WTC11 (cell line): ENCODE measurements around the gene NMU. TPM values are rescaled to one million over a fixed set of nuclear protein-coding genes. Genes with fewer than 3 reads are reported as not detected.

Experiments
- ATAC-seq: fragments of 200-7000 bp; cut with Tn5 transposase; 2 replicates; pipeline ENCODE4 v1.10.0; 2021; ENCODE audit warnings: mild to moderate bottlenecking, moderate library complexity
- CTCF ChIA-PET: fragments of 300-600 bp; sonication (Branson Sonifier 250); formaldehyde crosslinking; loops from one replicate; lab custom pipeline; 2021; ENCODE audit warnings: antibody characterized with exemption; lab: Charles Lee
- POLR2A ChIA-PET: fragments of 350-600 bp; sonication (Branson Sonifier 250); formaldehyde crosslinking; loops from one replicate; lab custom pipeline; 2021; ENCODE audit warnings: antibody characterized with exemption; lab: Charles Lee
- DNase-seq: peaks from one replicate; pipeline ENCODE4 v3.0.0; 2021; ENCODE audit warnings: low spot score
- H3K27ac Mint-ChIP-seq: 2 replicates; pipeline ENCODE4 v1.8.0; 2021; ENCODE audit warnings: mixed read lengths
- H3K27me3 Mint-ChIP-seq: 2 replicates; pipeline ENCODE4 v1.8.0; 2021; ENCODE audit warnings: low read depth, mild to moderate bottlenecking, moderate library complexity, mixed read lengths
- H3K36me3 Mint-ChIP-seq: 2 replicates; pipeline ENCODE4 v1.8.0; 2021; ENCODE audit warnings: mixed read lengths
- H3K4me1 Mint-ChIP-seq: 2 replicates; pipeline ENCODE4 v1.8.0; 2022; ENCODE audit warnings: mixed read lengths
- H3K4me3 Mint-ChIP-seq: 2 replicates; pipeline ENCODE4 v1.8.0; 2021; ENCODE audit warnings: mild to moderate bottlenecking, moderate library complexity, mixed read lengths
- H3K9me3 Mint-ChIP-seq: 2 replicates; pipeline ENCODE4 v1.8.0; 2021; ENCODE audit warnings: mixed read lengths
- CBFB ChIP-seq: sonication (generic); formaldehyde crosslinking; IDR thresholded peaks from 2 replicates; pipeline ENCODE4 v1.8.1; 2022; ENCODE audit warnings: mild to moderate bottlenecking, low read depth, missing genetic modification reagents
- CREB1 ChIP-seq: sonication (generic); formaldehyde crosslinking; IDR thresholded peaks from 2 replicates; pipeline ENCODE4 v1.8.0; 2023; ENCODE audit warnings: mild to moderate bottlenecking, missing genetic modification reagents
- CREM ChIP-seq: sonication (generic); formaldehyde crosslinking; IDR thresholded peaks from 2 replicates; pipeline ENCODE4 v1.8.1; 2022; ENCODE audit warnings: mild to moderate bottlenecking, missing genetic modification reagents, moderate library complexity
- FOXP1 ChIP-seq: sonication (generic); formaldehyde crosslinking; IDR thresholded peaks from 2 replicates; pipeline ENCODE4 v1.8.0; 2022; ENCODE audit warnings: missing genetic modification reagents, mild to moderate bottlenecking, moderate library complexity, borderline replicate concordance
- GTF2I ChIP-seq: fragments of 250-450 bp; sonication (Bioruptor Pico); conservative IDR thresholded peaks from 2 replicates; pipeline ENCODE4 v1.4.0; 2021; ENCODE audit warnings: mild to moderate bottlenecking
- JAZF1 ChIP-seq: fragments of 250-450 bp; sonication (Bioruptor Pico); IDR thresholded peaks from 2 replicates; pipeline ENCODE4 v1.9.0; 2021; ENCODE audit warnings: moderate library complexity, mild to moderate bottlenecking, inconsistent platforms
- JUN ChIP-seq: sonication (generic); formaldehyde crosslinking; IDR thresholded peaks from 2 replicates; pipeline ENCODE4 v1.8.0; 2023; ENCODE audit warnings: mild to moderate bottlenecking, missing genetic modification reagents
- NFYB ChIP-seq: sonication (generic); formaldehyde crosslinking; conservative IDR thresholded peaks from 2 replicates; pipeline ENCODE4 v1.8.0; 2022; ENCODE audit warnings: low read depth, missing genetic modification reagents
- SMAD4 ChIP-seq: sonication (generic); formaldehyde crosslinking; IDR thresholded peaks from 2 replicates; pipeline ENCODE4 v1.8.0; 2022; ENCODE audit warnings: mild to moderate bottlenecking, missing genetic modification reagents
- TP53 ChIP-seq: sonication (generic); formaldehyde crosslinking; IDR thresholded peaks from 2 replicates; pipeline ENCODE4 v1.8.1; 2023; ENCODE audit warnings: mild to moderate bottlenecking, missing genetic modification reagents
- ZBTB21 ChIP-seq: sonication (generic); formaldehyde crosslinking; IDR thresholded peaks from 2 replicates; pipeline ENCODE4 v1.8.1; 2023; ENCODE audit warnings: mild to moderate bottlenecking, missing genetic modification reagents, borderline replicate concordance
- ZNF121 ChIP-seq: sonication (generic); formaldehyde crosslinking; IDR thresholded peaks from 2 replicates; pipeline ENCODE4 v1.8.0; 2023; ENCODE audit warnings: missing genetic modification reagents
- ZNF138 ChIP-seq: sonication (generic); formaldehyde crosslinking; conservative IDR thresholded peaks from 2 replicates; pipeline ENCODE4 v1.8.1; 2022; ENCODE audit warnings: mild to moderate bottlenecking, moderate library complexity, missing genetic modification reagents
- ZNF219 ChIP-seq: sonication (generic); formaldehyde crosslinking; IDR thresholded peaks from 2 replicates; pipeline ENCODE4 v1.8.0; 2023; ENCODE audit warnings: missing genetic modification reagents, mild to moderate bottlenecking, borderline replicate concordance
- ZNF263 ChIP-seq: sonication (generic); formaldehyde crosslinking; IDR thresholded peaks from 2 replicates; pipeline ENCODE4 v1.8.1; 2022; ENCODE audit warnings: low read depth, mild to moderate bottlenecking, moderate library complexity, missing genetic modification reagents
- ZNF396 ChIP-seq: fragments of 250-450 bp; sonication (Bioruptor Pico); IDR thresholded peaks from 2 replicates; pipeline ENCODE4 v1.8.0; 2021; ENCODE audit warnings: mild to moderate bottlenecking, moderate library complexity, borderline replicate concordance
- total RNA-seq: library from RNA; stranded (reverse); gene quantifications from 3 replicates; pipeline ENCODE4 v1.2.3, GENCODE V29; 2021
- TF ChIP-seq, protein P1 (sequence below): sonication (generic); formaldehyde crosslinking; IDR thresholded peaks from 2 replicates; pipeline ENCODE4 v1.8.1; 2022; ENCODE audit warnings: mild to moderate bottlenecking, missing genetic modification reagents, moderate library complexity, borderline replicate concordance
- TF ChIP-seq, protein P2 (sequence below): sonication (generic); formaldehyde crosslinking; IDR thresholded peaks from 2 replicates; pipeline ENCODE4 v1.8.1; 2022; ENCODE audit warnings: low read depth, missing genetic modification reagents, borderline replicate concordance
- TF ChIP-seq, protein P3 (sequence below): fragments of 250-450 bp; sonication (Bioruptor Pico); IDR thresholded peaks from 2 replicates; pipeline ENCODE4 v2.1.2; 2022; ENCODE audit warnings: mild to moderate bottlenecking, moderate library complexity
- TF ChIP-seq, protein P4 (sequence below): fragments of 250-450 bp; sonication (Bioruptor Pico); IDR thresholded peaks from 2 replicates; pipeline ENCODE4 v1.9.0; 2021; ENCODE audit warnings: mild to moderate bottlenecking
- TF ChIP-seq, protein P5 (sequence below): fragments of 200-600 bp; IDR thresholded peaks from 2 replicates; pipeline ENCODE4 v1.8.0; 2022; ENCODE audit warnings: antibody characterized with exemption
- TF ChIP-seq, protein P6 (sequence below): sonication (generic); formaldehyde crosslinking; IDR thresholded peaks from 2 replicates; pipeline ENCODE4 v1.8.0; 2022; ENCODE audit warnings: mild to moderate bottlenecking, missing genetic modification reagents

NMU gene
- total RNA-seq, 1 experiment from 2014 or later, result 43.7 TPM

DNA sequence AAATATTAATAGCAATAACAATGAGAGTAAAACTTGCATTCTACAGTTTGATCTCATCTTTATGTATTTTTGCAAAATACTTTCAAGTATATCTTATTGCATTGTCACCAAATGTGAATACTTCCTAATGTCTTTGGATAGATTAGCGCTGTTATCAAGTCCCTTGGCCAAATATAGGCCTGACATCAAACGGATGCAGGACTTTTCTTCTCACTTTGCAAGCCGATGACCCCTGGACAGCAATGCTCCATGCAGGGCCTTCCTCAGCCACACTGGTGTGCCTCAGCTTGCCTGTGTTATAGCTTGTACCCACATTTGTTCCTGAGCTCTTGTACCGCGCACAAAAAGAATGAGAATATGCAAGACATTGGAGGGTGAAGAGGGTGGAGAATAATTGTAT lies 18.0 kb upstream of the NMU start:
- TF ChIP-seq ZNF396 (CRISPR knock-in tag), result no peak
- TF ChIP-seq SMAD4 (CRISPR knock-in tag), result no peak
- no peak for TF ChIP-seq TP53
- TF ChIP-seq, protein P1, sequence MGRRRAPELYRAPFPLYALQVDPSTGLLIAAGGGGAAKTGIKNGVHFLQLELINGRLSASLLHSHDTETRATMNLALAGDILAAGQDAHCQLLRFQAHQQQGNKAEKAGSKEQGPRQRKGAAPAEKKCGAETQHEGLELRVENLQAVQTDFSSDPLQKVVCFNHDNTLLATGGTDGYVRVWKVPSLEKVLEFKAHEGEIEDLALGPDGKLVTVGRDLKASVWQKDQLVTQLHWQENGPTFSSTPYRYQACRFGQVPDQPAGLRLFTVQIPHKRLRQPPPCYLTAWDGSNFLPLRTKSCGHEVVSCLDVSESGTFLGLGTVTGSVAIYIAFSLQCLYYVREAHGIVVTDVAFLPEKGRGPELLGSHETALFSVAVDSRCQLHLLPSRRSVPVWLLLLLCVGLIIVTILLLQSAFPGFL, result no peak
- no peak for TF ChIP-seq FOXP1 (CRISPR knock-in tag)
- TF ChIP-seq, protein P2, sequence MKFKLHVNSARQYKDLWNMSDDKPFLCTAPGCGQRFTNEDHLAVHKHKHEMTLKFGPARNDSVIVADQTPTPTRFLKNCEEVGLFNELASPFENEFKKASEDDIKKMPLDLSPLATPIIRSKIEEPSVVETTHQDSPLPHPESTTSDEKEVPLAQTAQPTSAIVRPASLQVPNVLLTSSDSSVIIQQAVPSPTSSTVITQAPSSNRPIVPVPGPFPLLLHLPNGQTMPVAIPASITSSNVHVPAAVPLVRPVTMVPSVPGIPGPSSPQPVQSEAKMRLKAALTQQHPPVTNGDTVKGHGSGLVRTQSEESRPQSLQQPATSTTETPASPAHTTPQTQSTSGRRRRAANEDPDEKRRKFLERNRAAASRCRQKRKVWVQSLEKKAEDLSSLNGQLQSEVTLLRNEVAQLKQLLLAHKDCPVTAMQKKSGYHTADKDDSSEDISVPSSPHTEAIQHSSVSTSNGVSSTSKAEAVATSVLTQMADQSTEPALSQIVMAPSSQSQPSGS (CRISPR knock-in tag), result no peak
- TF ChIP-seq ZBTB21 (CRISPR knock-in tag), result no peak
- TF ChIP-seq, protein P3, sequence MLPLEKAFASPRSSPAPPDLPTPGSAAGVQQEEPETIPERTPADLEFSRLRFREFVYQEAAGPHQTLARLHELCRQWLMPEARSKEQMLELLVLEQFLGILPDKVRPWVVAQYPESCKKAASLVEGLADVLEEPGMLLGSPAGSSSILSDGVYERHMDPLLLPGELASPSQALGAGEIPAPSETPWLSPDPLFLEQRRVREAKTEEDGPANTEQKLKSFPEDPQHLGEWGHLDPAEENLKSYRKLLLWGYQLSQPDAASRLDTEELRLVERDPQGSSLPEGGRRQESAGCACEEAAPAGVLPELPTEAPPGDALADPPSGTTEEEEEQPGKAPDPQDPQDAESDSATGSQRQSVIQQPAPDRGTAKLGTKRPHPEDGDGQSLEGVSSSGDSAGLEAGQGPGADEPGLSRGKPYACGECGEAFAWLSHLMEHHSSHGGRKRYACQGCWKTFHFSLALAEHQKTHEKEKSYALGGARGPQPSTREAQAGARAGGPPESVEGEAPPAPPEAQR (CRISPR knock-in tag), result no peak
- TF ChIP-seq, protein P4, sequence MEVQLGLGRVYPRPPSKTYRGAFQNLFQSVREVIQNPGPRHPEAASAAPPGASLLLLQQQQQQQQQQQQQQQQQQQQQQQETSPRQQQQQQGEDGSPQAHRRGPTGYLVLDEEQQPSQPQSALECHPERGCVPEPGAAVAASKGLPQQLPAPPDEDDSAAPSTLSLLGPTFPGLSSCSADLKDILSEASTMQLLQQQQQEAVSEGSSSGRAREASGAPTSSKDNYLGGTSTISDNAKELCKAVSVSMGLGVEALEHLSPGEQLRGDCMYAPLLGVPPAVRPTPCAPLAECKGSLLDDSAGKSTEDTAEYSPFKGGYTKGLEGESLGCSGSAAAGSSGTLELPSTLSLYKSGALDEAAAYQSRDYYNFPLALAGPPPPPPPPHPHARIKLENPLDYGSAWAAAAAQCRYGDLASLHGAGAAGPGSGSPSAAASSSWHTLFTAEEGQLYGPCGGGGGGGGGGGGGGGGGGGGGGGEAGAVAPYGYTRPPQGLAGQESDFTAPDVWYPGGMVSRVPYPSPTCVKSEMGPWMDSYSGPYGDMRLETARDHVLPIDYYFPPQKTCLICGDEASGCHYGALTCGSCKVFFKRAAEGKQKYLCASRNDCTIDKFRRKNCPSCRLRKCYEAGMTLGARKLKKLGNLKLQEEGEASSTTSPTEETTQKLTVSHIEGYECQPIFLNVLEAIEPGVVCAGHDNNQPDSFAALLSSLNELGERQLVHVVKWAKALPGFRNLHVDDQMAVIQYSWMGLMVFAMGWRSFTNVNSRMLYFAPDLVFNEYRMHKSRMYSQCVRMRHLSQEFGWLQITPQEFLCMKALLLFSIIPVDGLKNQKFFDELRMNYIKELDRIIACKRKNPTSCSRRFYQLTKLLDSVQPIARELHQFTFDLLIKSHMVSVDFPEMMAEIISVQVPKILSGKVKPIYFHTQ (CRISPR knock-in tag), result no peak
- no peak for TF ChIP-seq CREB1 (CRISPR knock-in tag)
- peaks cover 4% of the 10 kb centered on the region; the same call in 1 of the 2 replicates for H3K9me3 Mint-ChIP-seq
- ChIA-PET POLR2A (no interaction called here), CTCF (no interaction called here)
- peaks cover 5% of the 10 kb centered on the region; the same call in 1 of the 2 replicates for H3K4me1 Mint-ChIP-seq
- DNase-seq, result no peak
- H3K27me3 Mint-ChIP-seq, result no peaks in the 10 kb centered on the region
- H3K27ac Mint-ChIP-seq, result no peak overlapping the region
- no peak overlapping the region for H3K4me3 Mint-ChIP-seq
- H3K36me3 Mint-ChIP-seq, result no peaks in the 10 kb centered on the region
- ATAC-seq, result no peak

DNA sequence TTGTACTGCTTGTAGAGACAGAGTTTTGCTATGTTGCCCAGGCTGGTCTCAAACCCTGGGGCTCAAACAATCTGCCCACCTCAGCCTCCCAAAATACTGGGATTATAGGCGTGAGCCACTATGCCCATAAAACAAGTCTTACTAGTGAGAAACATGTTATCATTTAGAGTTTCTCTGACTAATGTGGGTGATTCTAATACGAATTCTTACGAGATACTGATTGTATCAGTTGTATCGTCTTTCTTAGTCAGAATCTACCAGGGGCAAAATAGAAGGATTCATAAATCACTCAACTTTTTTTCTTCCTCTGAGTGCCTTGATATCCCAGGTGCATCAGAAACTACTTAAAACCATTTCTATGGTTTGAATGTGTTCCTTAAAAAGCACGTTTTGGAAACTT lies 14.4 kb upstream of the NMU start:
- Mint-ChIP-seq H3K9me3 (peaks cover 4% of the 10 kb centered on the region; the same call in 1 of the 2 replicates), H3K4me3 (no peak overlapping the region), H3K4me1 (peaks cover 5% of the 10 kb centered on the region; the same call in 1 of the 2 replicates), H3K27me3 (no peaks in the 10 kb centered on the region; the same call in 1 of the 2 replicates), H3K27ac (no peak overlapping the region), H3K36me3 (no peaks in the 10 kb centered on the region)
- CTCF ChIA-PET, result no interaction called here
- no peak for DNase-seq
- POLR2A ChIA-PET, result no interaction called here
- no peak for ATAC-seq
- TF ChIP-seq, protein P2 (CRISPR knock-in tag), result no peak
- no peak for TF ChIP-seq GTF2I (CRISPR knock-in tag)
- TF ChIP-seq, protein P5, sequence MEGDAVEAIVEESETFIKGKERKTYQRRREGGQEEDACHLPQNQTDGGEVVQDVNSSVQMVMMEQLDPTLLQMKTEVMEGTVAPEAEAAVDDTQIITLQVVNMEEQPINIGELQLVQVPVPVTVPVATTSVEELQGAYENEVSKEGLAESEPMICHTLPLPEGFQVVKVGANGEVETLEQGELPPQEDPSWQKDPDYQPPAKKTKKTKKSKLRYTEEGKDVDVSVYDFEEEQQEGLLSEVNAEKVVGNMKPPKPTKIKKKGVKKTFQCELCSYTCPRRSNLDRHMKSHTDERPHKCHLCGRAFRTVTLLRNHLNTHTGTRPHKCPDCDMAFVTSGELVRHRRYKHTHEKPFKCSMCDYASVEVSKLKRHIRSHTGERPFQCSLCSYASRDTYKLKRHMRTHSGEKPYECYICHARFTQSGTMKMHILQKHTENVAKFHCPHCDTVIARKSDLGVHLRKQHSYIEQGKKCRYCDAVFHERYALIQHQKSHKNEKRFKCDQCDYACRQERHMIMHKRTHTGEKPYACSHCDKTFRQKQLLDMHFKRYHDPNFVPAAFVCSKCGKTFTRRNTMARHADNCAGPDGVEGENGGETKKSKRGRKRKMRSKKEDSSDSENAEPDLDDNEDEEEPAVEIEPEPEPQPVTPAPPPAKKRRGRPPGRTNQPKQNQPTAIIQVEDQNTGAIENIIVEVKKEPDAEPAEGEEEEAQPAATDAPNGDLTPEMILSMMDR, result no peak
- no peak for TF ChIP-seq JUN
- no peak for TF ChIP-seq ZNF263 (CRISPR knock-in tag)
- no peak for TF ChIP-seq ZNF219 (CRISPR knock-in tag)
- no peak for TF ChIP-seq JAZF1
- TF ChIP-seq, protein P3 (CRISPR knock-in tag), result no peak
- no peak for TF ChIP-seq ZNF138 (CRISPR knock-in tag)
- TF ChIP-seq, protein P6, sequence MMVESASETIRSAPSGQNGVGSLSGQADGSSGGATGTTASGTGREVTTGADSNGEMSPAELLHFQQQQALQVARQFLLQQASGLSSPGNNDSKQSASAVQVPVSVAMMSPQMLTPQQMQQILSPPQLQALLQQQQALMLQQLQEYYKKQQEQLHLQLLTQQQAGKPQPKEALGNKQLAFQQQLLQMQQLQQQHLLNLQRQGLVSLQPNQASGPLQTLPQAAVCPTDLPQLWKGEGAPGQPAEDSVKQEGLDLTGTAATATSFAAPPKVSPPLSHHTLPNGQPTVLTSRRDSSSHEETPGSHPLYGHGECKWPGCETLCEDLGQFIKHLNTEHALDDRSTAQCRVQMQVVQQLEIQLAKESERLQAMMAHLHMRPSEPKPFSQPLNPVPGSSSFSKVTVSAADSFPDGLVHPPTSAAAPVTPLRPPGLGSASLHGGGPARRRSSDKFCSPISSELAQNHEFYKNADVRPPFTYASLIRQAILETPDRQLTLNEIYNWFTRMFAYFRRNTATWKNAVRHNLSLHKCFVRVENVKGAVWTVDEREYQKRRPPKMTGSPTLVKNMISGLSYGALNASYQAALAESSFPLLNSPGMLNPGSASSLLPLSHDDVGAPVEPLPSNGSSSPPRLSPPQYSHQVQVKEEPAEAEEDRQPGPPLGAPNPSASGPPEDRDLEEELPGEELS, result no peak
- no peak for TF ChIP-seq CBFB (CRISPR knock-in tag)
- TF ChIP-seq ZNF121 (CRISPR knock-in tag), result no peak
- no peak for TF ChIP-seq NFYB (CRISPR knock-in tag)
- no peak for TF ChIP-seq FOXP1 (CRISPR knock-in tag)
- TF ChIP-seq CREM (CRISPR knock-in tag), result no peak
